ENCODE measurements around the gene MIPOL1.
"Not testable (repeated sequence)": the region's sequence is repeated elsewhere in the genome, so short reads cannot be mapped to it uniquely, and the experiment has no call there.

Gene MIPOL1

GRCh38 chr14:37236044-37236443 is 38.3 kb downstream of the MIPOL1 start:
- DNase-seq, result not testable (repeated sequence)

DNA sequence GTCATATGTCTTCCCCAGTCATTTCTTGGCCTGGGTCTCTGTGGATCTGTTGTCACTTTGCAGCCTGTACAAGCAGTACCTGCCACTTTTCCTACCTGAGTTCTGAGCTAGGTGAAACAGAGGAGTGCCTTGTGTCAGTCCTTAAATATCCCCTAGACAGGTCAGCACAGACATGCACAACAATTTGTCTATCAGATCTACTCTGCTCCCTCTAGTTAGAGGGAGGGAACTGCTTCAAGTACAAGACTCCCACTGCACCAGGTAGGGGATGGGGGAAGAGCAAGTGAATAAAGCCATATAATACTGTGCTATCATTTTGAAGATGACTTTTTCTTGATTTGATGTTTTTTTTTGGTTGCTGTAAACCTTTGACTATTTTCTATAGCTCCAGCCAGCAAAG is 39.4 kb downstream of the MIPOL1 start:
- no peak for DNase-seq

DNA sequence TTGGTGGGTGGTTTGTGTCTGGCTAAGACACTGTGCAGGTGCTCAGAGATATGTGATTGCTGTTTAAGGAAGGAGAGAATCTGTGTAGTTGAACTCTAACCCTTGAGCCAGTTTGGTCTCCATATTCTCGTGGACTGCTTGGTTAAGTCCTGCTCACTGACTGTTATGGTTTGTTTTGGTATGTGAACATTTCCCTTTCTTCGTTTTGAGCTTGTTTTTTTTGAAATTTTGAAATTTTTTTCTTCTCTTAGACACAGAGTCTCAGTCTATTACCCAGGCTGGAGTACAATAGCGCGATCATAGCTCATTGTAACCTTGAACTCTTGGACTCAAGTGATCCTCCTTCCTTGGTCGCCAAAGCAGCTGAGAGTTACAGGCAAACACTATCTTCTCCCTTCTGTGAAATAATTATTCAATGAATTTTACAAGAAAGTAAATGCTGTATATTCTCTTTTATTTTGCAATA is 40.0 kb downstream of the MIPOL1 start:
- no peak for DNase-seq

DNA sequence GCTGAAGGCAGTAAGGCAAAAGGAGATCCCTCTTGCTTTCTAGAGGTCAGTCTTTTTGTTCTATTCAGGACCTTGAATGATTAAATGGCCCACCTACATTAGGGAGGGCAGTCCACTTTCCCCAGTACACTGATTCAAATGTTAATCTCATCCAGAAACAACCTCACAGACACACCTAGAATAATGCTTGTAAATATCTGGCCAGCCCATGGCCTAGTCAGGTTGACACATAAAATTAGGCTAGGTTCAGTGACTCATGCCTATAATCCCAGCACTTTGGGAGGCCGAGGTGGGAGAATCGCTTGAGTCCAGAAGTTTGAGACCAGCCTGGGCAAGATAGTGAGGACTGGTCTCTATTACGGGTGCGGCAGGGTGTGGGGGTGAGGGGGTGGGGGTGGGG is 43.5 kb downstream of the MIPOL1 start:
- no peak for DNase-seq

DNA sequence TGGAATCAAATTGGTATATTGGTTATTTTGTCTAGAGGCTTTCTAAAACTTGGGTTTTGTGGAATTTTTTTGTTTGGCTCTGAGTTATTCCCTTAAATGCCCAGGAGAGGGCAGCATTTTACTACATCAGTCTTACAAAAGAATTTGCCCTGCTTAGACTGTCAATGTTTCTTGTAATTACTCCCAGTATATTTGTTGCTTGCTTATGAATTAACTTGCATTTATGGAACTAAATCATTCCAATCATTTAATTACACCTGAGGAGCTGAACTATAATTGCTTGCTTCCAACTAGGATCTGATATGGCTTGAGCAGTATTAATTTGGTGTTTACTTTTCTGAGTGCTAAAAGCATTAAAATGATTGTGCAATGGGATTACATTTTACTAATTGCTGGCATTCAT is 48.7 kb downstream of the MIPOL1 start:
- DNase-seq, result peak; percentile 22 to 63 (median 42)

DNA sequence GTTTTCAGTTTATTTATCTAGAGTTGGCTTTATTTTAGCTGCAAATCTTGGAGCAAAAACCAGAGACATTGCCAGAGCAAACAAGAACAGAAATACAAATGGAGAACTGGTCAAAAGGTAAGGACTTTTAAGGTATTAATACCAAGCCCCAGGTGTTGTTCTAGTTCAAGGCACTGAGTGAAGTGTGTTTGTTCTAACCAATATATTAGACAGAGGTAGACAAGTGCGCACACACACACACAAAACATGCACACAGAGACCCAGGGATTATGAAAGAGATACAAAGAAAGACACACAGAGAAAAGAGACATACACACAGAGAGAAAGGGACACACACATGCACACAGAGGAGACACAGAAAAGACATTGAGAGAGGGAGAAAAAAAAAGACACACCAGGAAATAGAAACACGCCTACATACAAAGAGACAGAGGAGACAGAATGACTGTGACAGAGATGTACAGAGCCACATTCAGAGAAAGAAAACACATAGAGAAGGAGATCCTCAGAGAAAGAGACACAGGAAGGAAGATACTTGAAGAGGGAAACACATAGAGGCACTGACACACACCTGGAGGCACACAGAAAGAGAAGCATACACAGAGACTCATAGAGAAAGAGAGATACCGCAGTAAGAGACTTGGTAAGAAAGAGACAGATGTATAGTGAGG is 50.2 kb downstream of the MIPOL1 start:
- no peak for DNase-seq

GRCh38 chr14:37251775-37252174 is 54.0 kb downstream of the MIPOL1 start:
- DNase-seq, result no peak

DNA sequence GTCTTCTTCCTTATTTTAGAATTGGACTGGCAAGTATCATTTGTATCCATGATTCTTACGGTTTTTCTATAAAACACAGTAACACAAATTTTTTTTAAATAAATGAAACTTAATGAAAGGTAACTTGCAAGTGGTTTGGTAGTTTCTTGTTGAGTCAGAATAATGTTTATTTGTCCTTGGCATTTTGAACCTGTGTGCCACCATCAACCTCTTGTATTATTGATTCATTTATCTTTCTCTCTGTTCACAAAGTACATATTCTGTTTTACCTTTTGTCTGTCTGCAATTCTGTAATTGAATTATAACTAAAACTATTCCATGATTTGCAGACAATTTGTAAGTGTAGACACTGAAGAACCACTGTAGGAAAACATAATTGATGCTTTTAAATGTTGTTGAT is 54.7 kb downstream of the MIPOL1 start:
- DNase-seq, result no peak

DNA sequence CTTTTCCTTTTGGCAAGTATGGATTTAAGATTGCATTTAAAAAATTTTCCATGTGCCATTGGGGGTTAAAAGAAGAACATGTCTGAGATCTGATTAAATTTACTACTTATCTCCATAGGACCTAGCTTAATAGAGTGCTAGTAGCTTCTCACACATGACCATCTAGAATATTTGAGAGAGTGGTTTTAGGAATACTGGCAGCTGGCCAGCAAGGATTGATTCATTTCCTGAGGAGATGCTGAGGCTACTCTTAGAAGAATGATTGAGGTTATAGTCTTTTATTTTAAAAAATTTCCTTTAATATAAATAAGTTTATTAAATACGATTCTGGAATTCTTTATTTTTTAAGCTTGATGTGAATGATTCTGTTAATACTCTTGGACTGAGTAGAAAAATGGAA is 56.2 kb downstream of the MIPOL1 start:
- DNase-seq, result no peak

DNA sequence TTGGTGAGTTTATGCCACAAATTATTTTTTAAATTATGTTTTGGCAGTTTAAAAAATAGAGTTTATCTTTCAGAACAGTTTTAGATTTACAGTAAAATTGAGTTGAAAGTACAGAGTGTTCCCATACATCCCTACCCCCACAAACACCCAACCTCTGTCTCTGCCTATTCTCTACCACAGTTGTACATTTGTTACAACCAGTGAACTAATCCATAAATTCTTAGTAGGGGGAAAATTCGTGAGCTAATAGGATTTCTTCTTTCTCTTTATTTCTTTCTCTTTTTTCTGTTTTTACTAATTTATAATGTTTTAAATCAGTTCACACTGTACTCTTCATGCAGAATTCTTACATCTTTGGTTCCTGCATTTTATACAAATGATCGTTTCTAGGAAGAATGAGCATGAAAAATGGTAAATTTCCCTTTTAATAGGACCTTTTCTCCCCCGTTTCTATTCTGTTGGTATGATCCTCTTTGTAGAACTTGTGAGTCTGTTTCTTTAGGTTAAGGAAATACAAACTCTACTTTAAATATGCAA is 56.7 kb downstream of the MIPOL1 start:
- no peak for DNase-seq

DNA sequence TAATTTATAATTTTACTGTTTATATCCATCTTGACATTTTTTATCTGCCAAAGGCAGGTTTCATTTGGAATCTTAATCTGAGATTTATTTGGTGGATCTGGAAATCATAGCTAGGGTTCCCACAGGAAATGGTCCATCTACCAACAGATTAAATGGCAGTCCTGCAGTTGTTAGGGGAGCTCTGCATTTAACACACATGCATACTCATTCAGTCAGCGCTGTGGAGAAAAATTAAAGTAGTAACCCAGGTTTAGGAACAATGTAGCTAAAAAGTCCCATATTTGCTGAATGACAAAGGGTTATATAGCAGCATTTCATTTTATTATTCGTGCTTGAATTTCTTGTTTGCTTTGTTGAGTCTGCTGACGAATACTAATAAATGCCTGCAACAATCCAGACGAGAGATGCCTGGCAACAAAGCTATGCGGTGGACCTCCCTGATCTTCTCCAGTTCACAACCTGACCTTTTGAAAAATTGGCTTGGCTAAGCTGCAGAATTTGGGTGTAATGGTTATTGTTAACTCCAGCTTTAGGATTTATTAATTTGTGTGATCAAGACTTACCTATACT is 59.8 kb downstream of the MIPOL1 start:
- no peak for DNase-seq

GRCh38 chr14:37262649-37263048 is 64.9 kb downstream of the MIPOL1 start:
- DNase-seq, result no peak

GRCh38 chr14:37263656-37264236 is 66.0 kb downstream of the MIPOL1 start:
- DNase-seq, result no peak

- DNase-seq, result no peak
These were observed 71.1 kb downstream of the MIPOL1 start for GRCh38 chr14:37268788-37269187.

DNA sequence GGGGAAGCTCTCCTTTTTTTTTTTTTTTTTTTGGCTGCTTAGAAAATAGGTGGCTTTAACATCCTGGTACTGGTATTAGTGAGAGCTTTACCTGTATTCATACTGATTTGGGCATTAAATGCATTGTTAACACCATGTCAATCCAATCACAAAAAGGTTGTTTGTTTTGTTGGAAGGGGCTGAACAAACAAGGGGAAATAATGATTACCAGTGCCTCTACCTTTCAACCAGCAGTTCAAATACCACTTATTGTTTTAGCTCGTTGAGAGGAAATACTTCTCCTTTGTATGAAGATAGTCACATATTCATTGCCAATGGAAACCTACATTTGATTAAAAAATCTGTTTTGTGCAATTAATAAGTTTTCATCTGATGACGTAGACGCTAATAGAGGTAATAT is 72.9 kb downstream of the MIPOL1 start:
- no peak for DNase-seq

- DNase-seq, result no peak
These were observed 74.8 kb downstream of the MIPOL1 start for GRCh38 chr14:37272569-37272968.

- no peak for DNase-seq
These were observed 76.9 kb downstream of the MIPOL1 start for GRCh38 chr14:37274652-37275051.

DNA sequence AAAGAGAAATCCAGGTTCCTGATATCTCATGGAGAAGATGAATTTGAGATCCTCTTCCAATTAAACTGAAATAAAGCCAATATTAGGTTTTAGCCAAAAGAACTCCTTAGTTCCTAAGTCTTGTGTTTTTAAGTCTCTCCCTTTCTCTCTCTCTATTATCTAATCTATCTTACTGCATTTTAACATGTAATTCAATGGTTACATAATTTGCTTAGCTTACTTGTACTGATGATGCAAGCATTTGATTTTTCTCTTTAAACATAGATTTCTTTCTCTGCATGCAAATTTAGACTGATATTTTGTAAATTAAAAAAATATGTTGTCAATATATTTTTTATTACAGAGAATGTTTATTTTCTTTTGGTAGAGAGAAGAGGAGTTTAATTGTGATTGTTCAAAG is 78.2 kb downstream of the MIPOL1 start:
- DNase-seq, result no peak

GRCh38 chr14:37278636-37279538 is 81.2 kb downstream of the MIPOL1 start:
- no peak for DNase-seq

GRCh38 chr14:37279818-37280217 is 82.1 kb downstream of the MIPOL1 start:
- no peak for DNase-seq

DNA sequence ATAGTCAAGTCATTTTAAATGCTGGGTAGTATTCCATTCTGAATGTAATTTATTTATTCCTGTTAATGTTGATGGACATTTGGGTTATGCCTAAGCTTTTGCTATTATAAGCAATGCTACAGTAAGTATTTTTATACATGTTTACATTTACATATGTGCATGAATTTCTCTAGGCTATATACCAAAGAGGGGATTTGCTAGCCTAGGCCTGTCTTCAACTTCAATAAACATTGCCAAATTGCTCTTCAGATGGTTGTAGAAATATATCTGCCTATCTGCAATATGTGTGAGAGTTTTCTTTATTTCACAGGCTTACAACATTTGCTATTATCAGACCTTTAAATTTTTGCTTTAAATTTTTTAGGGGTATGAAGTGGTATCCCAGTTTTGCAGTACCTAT is 87.0 kb downstream of the MIPOL1 start:
- no peak for DNase-seq

GRCh38 chr14:37285220-37285619 is 87.5 kb downstream of the MIPOL1 start:
- no peak for DNase-seq

- no peak for DNase-seq
These were observed 92.0 kb downstream of the MIPOL1 start for GRCh38 chr14:37289688-37290087.

Data from suppressor macrophage (primary cell).